AG09309 (cell line): ENCODE measurements around the gene ZER1.

Source experiments
- DNase-seq: peaks from one replicate; pipeline ENCODE4 v3.0.0-alpha.2; 2010; ENCODE audit warnings: low read depth
- H3K4me3 ChIP-seq: 2 replicates; pipeline ENCODE4 v1.5.1; 2011; ENCODE audit warnings: mild to moderate bottlenecking, low read depth, low read length, moderate library complexity; ENCODE audit not compliant: control insufficient read depth
- CTCF ChIP-seq: IDR thresholded peaks from 2 replicates; pipeline ENCODE4 v1.5.1; 2011; ENCODE audit warnings: mild to moderate bottlenecking, low read depth, low read length, inconsistent platforms; ENCODE audit not compliant: insufficient read depth, control insufficient read depth; ENCODE audit errors: missing control alignments

The ZER1 gene

GRCh38 chr9:128712451-128713410, 59.0 kb downstream of the ZER1 start:
- no peak for DNase-seq

GRCh38 chr9:128707446-128707845, 64.3 kb downstream of the ZER1 start:
- TF ChIP-seq CTCF: no peak

More at GRCh38 chr9:128712451-128713410, 59.0 kb downstream of the ZER1 start:
- no peak overlapping the region for H3K4me3 ChIP-seq
- TF ChIP-seq CTCF: no peak

GRCh38 chr9:128706671-128707381, 64.9 kb downstream of the ZER1 start:
- no peak overlapping the region for H3K4me3 ChIP-seq
- DNase-seq: no peak

More at GRCh38 chr9:128707446-128707845, 64.3 kb downstream of the ZER1 start:
- no peak overlapping the region for H3K4me3 ChIP-seq
- DNase-seq: no peak

GRCh38 chr9:128706045-128706444, 65.7 kb downstream of the ZER1 start:
- DNase-seq: no peak
- H3K4me3 ChIP-seq: no peak overlapping the region
- TF ChIP-seq CTCF: no peak

More at GRCh38 chr9:128706671-128707381, 64.9 kb downstream of the ZER1 start:
- TF ChIP-seq CTCF: no peak

- no peak for TF ChIP-seq CTCF
- no peak overlapping the region for H3K4me3 ChIP-seq
- no peak for DNase-seq
Measured at GRCh38 chr9:128705051-128705965, 66.4 kb downstream of the ZER1 start.

GRCh38 chr9:128704356-128704670, 67.4 kb downstream of the ZER1 start:
- no peak for DNase-seq
- no peak overlapping the region for H3K4me3 ChIP-seq
- no peak for TF ChIP-seq CTCF
